Activated CD4-positive, alpha-beta T cell treated with anti-CD3 and anti-CD28 coated beads, Interleukin-2, amount 50 U/mL, for 1 hour (primary cell): ENCODE results near the gene A2ML1.
A peak's percentile ranks its signal among the peaks of the same experiment; 100 is the strongest.
"Not testable (repeated sequence)": the region's sequence is repeated elsewhere in the genome, so short reads cannot be mapped to it uniquely, and the experiment has no call there.

ENCODE experiments used
- DNase-seq: peaks from one replicate; pipeline ENCODE4 v3.0.0-alpha.2; 2020

A2ML1 gene

GRCh38 chr12:8860165-8860961 is 37.9 kb downstream of the A2ML1 start:
- DNase-seq: peak; percentile 25

GRCh38 chr12:8866429-8866828 is 44.0 kb downstream of the A2ML1 start:
- no peak for DNase-seq

DNA sequence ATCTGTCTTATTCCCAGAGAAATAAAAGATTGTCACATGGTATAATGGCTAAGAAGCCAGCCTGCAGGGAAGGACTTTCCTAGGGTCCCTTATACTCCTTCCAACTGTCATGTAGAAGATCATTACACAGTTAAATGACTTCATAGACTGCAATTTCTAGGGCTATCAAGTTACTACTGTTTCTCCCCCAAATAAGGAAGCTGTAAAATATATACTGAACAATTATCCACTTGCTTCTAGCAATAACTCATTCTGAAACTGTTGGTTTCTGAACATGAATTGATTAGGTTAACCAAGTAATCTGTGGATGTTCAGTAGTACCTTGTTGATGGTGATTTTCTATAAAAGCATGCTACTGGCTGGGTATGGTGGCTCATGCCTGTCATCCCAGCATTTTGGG is 44.6 kb downstream of the A2ML1 start:
- no peak for DNase-seq

- DNase-seq: no peak
Observed at GRCh38 chr12:8867786-8868185, 45.4 kb downstream of the A2ML1 start.

- no peak for DNase-seq
Observed at GRCh38 chr12:8870586-8870985, 48.2 kb downstream of the A2ML1 start.

DNA sequence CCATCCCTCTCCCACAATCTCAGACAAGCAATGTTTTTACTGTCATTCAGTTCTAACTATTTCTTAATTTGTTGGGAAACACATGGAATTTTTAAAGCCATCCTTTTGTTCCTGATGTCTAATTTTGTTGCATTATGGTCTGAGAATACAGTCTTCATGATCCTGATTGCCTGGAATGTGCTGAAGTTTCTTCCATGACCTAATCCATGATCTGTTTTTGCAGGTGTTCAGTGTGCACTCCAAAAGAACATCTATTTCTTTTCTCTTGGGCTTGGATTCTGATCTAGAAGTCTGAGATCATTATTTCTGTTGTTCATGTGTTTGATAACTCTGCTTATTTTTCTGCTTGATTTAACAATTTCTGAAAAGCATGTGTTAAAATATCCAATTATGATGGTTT is 48.6 kb downstream of the A2ML1 start:
- DNase-seq: no peak

DNA sequence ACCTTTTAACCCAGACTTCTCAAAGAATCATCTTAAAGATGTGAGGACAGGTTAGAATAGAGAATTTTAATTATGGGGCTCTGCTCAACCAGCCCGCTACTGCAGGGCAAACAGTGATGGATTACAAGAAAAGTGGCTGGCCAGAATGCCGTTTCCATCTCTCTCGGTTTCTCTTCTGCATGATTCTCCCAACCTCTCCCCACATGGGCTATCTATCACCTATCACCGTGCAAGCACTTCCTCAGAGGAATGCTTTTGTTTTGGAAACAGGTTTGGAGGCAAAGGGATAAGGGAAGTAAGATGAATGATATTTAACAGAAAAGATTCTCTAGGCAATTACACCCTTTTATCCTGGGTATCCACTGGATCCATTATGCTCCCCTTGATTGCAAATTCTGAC is 54.5 kb downstream of the A2ML1 start:
- no peak for DNase-seq

GRCh38 chr12:8886502-8887284 is 64.3 kb downstream of the A2ML1 start:
- DNase-seq: no peak

- DNase-seq: no peak
Observed at GRCh38 chr12:8887285-8887715, 64.9 kb downstream of the A2ML1 start.

- DNase-seq: peak; percentile 61
Observed at GRCh38 chr12:8890313-8891085, 68.1 kb downstream of the A2ML1 start.

- no peak for DNase-seq
Observed at GRCh38 chr12:8891976-8892375, 69.6 kb downstream of the A2ML1 start.

- no peak for DNase-seq
Observed at GRCh38 chr12:8894378-8894777, 72.0 kb downstream of the A2ML1 start.

GRCh38 chr12:8894986-8895385 is 72.6 kb downstream of the A2ML1 start:
- DNase-seq: no peak

DNA sequence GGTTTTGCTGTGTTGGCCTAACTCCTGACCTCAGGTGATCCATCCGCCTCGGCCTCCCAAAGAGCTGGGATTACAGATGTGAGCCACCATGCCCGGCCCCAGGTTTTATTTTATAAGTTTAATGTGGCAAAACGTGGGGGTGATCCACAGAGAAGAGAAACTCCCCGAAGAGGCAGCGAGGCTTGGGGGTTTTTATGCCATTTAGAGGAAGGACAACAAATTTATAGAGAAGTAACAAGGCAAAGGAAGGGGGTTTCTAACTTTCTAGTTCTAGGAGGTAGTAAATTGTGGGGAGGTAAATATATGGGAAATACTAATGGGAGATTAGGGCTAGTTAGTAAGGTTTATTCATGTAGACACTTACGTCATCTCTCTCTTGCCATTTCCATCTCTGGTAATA is 74.7 kb downstream of the A2ML1 start:
- DNase-seq: no peak

- no peak for DNase-seq
Observed at GRCh38 chr12:8899830-8900229, 77.4 kb downstream of the A2ML1 start.

DNA sequence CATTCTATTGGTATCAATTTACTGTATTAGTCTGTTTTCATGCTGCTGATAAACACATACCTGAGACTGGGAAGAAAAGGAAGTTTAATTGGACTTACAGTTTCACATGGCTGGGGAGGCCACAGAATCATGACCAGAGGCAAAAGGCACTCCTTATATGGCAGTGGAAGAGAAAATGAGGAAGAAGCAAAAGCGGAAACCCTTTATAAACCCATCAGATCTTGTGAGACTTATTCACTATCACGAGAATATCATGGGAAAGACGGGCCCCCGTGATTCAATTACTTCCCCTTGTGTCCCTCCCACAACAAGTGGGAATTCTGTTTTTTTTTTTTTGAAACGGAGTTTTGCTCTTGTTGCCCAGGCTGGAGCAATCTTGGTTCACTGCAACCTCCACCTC is 80.3 kb downstream of the A2ML1 start:
- not testable (repeated sequence) for DNase-seq

DNA sequence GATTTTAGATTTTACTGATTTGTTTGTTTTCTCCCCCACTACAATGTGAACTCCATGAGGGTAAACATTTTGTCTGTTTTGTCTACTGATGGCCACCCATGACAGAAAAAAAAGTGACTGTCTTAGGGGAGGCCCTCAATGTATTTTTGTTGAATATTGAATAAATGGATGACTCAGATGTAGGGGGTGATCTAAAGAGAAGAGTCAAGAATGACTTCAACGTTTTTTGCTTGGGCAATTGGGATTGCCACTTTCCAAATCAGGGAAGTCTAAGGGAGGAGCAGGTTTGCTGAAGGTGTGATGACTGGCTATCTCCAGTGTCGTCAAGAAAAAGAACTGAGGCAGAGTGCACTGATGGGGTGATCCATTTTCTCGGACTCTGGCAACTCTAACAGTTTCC is 81.2 kb downstream of the A2ML1 start:
- no peak for DNase-seq

DNA sequence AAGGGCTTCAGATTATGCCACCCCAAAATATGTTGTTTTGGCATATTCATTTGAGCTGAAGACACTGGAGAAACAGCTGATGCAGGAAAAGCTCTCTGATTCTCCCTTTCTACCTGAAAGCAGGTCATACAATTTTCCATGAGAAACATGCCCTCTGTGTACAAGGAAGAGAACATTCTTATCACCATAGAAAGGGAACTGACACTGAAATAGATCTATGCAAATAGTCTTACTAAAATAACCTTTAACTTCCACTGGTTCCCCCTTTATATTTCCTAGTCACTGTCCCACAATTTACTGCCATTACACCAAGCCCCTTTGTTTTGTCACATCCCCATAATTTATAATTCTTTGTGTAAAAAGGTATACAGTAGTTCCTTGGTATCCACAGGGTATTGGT is 82.2 kb downstream of the A2ML1 start:
- no peak for DNase-seq

GRCh38 chr12:8905546-8905945 is 83.1 kb downstream of the A2ML1 start:
- DNase-seq: no peak

- DNase-seq: no peak
Observed at GRCh38 chr12:8906266-8907180, 84.1 kb downstream of the A2ML1 start.

GRCh38 chr12:8907513-8907912 is 85.1 kb downstream of the A2ML1 start:
- no peak for DNase-seq

DNA sequence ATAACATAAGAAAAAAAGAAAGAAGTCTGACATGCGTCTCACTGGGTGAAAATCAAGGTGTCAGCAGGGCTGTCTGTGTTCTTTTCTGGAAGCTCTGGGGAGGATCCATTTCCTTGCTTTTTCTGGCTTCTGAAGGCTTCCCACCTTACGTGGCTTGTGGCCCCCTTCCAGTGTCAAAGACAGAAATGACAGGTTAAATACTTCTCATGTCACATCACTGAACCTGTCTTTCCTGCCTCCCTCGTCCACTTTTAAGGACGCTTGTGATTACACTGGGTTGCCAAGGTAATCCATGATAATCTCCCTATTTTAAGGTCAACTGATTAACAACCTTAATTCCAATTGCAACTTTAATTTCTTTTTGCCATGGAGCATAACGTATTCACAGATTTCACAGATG is 87.3 kb downstream of the A2ML1 start:
- DNase-seq: no peak
